AG20443 (cell line): ENCODE results near the gene RNF111.
"Not testable (repeated sequence)": the region's sequence is repeated elsewhere in the genome, so short reads cannot be mapped to it uniquely, and the experiment has no call there.

ENCODE experiments used
- DNase-seq: peaks from one replicate; pipeline ENCODE4 v3.0.0; 2012; ENCODE audit warnings: low spot score, mixed read lengths

Gene RNF111

GRCh38 chr15:59000251-59000650 lies 12.8 kb downstream of the RNF111 start:
- not testable (repeated sequence) for DNase-seq

- no peak for DNase-seq
These were observed 14.5 kb downstream of the RNF111 start for GRCh38 chr15:59001946-59002345.

GRCh38 chr15:59002418-59002859 lies 15.0 kb downstream of the RNF111 start:
- no peak for DNase-seq

DNA sequence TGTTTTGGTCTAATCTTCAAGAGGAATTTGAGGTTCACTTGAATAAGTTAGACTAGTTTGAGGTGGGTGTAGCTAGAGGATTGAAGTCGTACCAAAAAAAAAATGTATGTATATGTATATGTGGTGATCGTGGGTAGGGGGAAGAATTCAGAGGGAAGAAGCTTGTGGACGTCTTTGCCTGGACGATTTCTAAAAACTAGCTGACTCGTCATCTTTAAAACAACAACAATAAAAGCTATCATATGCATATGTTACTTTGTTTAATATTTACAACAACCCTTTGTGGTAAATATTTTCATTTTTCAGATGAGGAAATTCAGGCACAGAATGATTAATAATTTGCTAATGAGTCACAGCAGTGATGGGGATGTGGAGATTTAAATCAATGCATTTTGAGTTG lies 18.1 kb downstream of the RNF111 start:
- no peak for DNase-seq

DNA sequence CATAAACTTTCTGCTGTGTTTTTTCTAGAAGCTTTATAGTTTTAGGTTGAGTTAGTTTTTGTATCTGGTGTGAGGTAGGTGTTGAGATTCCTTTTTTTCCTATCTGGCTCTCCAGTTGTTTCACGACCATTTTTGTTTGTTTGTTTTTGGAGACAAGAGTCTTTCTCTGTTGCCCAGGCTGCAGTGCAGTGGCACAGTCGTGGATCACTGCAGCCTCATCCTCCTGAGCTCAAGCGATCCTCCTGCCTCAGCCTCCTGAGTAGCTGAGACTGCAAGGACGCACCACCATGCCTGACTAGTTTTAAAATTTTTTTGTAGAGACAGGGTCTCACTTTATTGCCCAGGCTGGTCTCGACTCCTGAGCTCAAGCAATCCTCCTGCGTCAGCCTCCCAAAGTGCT lies 20.6 kb downstream of the RNF111 start:
- DNase-seq: no peak

DNA sequence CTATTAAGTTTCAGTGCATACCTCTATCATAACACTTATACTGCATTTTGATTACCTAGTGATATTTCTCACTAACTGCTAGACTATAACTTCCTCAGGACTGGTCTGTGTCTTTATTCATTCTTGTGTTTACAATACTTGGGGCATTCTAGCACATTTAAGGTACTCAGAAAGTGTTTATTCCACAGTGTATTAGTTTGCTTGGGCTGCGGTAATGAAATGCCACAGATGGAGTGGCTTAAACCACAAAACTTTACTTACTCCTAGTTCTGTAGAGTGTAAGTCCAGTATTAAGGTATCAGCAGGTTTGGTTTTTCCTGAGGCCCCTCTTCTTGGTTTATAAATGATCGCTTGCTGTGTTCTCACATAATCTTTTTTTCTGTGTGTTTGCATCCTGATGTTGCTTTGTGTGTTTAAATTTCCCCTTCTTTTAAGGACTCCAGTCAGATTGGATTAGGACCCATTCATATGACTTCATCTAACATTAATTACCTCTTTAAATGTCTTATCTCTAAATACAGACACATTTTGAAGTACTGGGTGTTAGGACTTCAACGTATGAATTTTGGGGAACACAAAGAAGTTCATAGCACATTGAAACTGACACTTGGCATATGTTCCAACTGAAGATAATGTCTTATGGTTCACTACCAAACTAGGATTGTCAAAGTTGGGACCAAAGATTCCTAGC lies 23.9 kb downstream of the RNF111 start:
- no peak for DNase-seq

GRCh38 chr15:59013246-59013873 lies 25.9 kb downstream of the RNF111 start:
- DNase-seq: no peak

DNA sequence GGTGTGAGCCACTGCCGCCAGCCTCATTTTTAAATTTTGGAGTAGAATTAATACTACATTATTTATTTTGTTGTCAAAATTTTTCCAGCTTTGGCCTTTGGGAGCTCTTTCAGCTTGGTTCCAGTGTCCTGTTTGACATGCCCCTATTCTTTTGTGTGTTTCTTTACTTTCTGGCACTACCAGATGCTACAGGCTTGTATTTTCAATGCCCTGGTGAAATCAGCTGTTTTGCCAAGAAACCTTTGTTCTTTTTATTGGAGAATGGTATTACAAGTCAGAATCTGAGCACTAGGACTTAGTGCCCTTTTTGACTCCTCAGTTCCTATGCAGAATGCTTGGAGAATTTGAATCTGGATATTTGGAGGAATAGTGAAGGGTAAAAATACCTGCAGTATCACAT lies 26.6 kb downstream of the RNF111 start:
- DNase-seq: no peak

DNA sequence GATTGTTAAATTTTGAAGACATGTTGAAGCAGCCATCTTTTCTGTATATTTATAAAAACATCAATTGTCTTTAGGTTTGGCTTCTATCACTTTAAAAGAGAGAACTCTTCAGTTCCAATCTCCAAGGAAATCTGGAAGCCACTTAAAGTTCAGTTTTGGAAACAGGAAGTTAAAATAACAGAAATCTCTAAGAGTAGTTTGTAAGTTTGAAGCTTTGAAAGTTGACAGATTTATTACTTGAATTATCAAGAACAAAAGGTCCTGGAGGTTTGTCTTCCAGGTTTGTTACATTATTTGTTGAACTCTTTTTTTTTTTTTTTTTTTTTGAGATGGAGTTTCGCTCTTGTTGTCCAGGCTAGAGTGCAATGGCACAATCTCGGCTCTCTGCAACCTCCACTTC lies 30.0 kb downstream of the RNF111 start:
- no peak for DNase-seq

- no peak for DNase-seq
These were observed 31.4 kb downstream of the RNF111 start for GRCh38 chr15:59018833-59019232.

GRCh38 chr15:59020322-59020721 lies 32.9 kb downstream of the RNF111 start:
- DNase-seq: peak; percentile 7

DNA sequence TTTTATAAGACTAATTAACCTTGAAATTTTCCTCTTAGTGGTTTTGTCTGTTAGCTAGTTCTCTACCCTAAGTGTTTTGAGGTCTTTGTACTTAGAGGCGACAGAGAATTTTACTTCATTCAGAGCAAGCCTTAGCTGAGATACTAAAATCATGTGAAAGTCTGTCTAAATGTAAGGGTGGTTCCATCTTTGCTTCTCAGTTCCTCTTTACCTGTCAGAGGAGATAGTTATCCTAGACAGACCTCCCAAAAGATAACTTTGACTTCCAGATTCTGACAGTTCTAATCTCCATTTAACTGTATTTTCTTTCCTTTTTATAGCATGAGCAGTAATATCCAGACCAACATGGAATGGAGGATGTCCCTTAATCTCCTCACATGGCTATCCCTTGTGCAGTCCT lies 34.7 kb downstream of the RNF111 start:
- DNase-seq: no peak

DNA sequence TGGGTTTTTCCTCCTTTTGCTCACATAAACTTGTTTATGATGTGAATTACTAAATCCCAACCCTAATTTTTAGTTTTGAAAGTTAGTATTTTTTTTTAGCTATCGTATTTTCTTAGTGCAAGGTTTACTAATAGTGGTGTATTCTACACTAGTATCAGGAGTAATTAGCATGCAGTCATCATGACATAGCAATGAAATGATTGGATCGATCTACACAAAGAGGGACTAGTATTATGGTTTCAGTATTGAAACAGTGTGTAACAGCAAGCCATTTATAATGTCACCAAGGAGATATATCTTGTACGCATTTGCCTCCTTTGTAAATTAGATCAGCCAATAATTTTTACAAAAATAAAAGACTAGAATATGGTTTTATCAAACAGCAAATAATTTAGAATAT lies 38.7 kb downstream of the RNF111 start:
- DNase-seq: no peak

GRCh38 chr15:59028387-59028955 lies 41.0 kb downstream of the RNF111 start:
- no peak for DNase-seq

DNA sequence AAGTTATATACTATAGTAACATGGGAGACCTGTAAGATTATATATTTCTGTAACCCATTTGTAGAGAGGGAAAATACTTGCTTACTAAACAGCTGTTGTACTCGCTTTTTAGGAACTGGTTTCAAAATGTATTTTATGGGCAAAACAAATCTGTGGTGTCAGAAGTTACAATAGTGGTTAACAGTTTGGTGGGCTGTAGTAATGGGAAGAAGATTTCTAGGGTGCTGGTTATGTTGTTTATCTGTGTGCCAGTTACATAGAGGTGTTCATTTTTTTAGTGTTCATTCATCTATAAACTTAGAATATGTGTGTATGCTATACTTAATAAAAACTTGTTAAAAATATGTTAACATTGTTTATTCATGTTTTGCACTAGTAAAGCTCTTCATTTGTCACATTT lies 42.1 kb downstream of the RNF111 start:
- DNase-seq: no peak

GRCh38 chr15:59035201-59035600 lies 47.7 kb downstream of the RNF111 start:
- no peak for DNase-seq

DNA sequence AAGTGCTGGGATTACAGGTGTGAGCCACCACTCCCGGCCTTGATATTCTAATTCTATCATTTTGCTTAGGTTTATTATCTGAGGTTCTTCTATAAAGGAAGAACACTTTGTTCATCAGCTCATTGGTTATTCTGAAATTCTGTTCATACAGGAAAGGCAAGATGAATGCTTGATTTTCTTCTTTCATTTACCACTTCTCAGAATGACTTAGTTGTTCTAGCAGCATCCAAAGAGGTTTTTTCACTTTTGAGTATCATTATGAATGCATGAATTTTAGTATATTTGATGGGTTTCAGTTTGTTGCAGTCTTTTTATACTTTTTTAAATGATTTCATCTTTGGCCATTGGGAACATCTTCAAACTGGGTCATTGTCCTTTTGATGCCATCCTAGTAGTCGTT lies 51.8 kb downstream of the RNF111 start:
- DNase-seq: no peak

- no peak for DNase-seq
These were observed 54.6 kb downstream of the RNF111 start for GRCh38 chr15:59042041-59042440.

DNA sequence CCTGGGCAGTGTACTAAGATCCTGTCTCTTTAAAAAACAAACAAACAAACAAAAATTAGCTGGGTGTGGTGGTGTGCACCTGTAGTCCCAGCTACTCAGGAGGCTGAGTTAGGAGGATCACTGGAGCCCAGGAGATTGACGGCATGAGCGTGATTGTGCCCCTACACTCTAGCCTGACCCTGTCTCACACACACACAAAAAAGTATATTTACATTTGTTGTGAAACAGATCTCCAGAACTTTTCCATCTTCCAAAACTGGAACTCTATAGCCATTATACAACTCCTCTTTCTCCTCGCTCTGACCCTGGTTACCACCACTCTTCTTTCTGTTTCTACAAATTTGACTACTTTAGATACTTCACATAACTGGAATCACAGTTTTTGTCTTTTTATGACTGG lies 61.4 kb downstream of the RNF111 start:
- DNase-seq: no peak

GRCh38 chr15:59051873-59052861 lies 64.7 kb downstream of the RNF111 start:
- DNase-seq: no peak

- peak; percentile 13 for DNase-seq
These were observed 65.5 kb downstream of the RNF111 start for GRCh38 chr15:59052915-59053407.

DNA sequence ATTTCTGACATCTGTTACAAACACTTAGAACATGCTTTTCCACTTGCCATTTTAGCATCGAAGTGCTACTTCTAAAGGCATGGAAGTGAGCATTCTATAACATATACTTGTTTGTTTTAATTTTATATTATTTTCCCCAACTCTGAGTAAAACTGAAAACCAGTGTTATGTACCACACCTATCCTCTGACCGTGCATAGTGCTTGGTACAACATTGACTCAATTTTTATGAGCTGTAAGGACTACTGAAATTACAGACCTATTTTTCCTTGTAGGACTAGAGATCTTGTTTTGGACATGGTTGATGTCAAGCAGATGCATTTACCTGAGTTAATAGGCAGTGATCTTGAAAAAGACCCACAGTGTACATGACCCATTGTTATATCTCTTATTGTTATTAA lies 66.0 kb downstream of the RNF111 start:
- DNase-seq: no peak
